Measurements from ENCODE around the gene GPR157. TPM values are rescaled to one million over a fixed set of nuclear protein-coding genes. Genes with fewer than 3 reads are reported as not detected.

The GPR157 gene
- total and polyA plus RNA-seq, 8 donors, result 15.2 to 36.5 (median 22.9) TPM

DNA sequence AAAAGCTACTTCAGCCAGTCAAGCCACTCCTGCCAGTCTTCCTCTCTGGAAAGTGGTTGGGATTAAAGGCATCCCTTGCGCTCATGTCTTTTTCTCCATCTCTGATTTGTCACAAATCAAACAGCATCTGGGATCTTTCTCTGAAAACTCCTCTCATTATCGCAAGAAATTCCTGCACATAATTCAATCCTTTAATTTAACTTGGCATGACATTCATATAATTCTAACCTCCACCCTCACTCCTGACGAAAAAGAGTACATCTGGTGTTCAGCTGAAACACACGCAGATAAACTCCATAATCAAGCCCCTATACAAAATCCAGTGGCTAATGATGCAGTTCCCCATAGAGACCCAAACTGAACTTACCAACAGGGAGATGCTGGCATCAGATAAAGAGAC is 40.1 kb downstream of the GPR157 start:
- Histone ChIP-seq H3K36me3 (no peaks in the 10 kb centered on the region), H3K9me3 (no peaks in the 10 kb centered on the region), H3K4me3 (no peak overlapping the region), H3K27ac (no peak overlapping the region), H3K4me1 (peaks cover 8 to 53% of the 10 kb centered on the region in 2 donors), H3K27me3 (no peaks in the 10 kb centered on the region)
- intact Hi-C loops (cut with DNase I), result no loop called here
- TF ChIP-seq, protein P1, sequence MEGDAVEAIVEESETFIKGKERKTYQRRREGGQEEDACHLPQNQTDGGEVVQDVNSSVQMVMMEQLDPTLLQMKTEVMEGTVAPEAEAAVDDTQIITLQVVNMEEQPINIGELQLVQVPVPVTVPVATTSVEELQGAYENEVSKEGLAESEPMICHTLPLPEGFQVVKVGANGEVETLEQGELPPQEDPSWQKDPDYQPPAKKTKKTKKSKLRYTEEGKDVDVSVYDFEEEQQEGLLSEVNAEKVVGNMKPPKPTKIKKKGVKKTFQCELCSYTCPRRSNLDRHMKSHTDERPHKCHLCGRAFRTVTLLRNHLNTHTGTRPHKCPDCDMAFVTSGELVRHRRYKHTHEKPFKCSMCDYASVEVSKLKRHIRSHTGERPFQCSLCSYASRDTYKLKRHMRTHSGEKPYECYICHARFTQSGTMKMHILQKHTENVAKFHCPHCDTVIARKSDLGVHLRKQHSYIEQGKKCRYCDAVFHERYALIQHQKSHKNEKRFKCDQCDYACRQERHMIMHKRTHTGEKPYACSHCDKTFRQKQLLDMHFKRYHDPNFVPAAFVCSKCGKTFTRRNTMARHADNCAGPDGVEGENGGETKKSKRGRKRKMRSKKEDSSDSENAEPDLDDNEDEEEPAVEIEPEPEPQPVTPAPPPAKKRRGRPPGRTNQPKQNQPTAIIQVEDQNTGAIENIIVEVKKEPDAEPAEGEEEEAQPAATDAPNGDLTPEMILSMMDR (IDR thresholded peaks at IDR 0.05), result no peak
- DNase-seq (peak in 2 of 4 donors; percentile 58 to 61), ATAC-seq (no peak)

DNA sequence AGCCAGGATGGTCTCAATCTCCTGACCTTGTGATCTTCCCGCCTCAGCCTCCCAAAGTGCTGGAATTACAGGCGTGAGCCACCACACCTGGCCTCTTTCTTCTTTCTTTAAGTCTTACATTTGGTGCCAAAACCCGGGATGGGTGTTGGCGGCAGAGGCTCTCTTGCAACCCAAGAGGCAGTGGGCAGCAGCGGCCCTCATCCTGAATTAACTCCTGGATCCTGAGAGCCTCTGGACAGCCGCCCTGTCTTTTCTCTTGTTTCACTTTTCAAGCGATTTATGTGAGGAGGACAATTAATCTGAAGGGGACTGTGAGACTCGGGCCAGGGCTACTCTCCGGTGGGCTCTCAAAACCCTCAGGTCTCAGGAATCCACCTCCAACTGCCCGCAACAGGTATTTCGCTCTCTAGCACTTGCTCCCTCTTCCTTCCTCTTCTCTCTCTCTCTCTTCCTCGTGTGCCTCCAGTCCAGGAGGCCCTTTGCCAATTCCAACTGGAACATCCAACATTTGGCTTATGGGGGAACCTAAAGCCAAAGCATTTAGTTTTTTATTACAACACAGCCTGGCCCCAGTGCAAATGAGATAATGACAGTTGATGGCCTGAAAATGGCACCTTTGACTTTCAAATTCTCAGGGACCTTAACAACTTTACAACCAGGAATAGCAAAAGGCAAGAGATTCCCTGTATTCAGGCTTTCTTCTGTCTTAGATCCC is 41.3 kb downstream of the GPR157 start:
- H3K4me3 ChIP-seq, result no peak overlapping the region
- no peaks in the 10 kb centered on the region for H3K9me3 ChIP-seq
- peak in 1 of 4 donors; percentile 46 for DNase-seq
- TF ChIP-seq, protein P1 (IDR thresholded peaks at IDR 0.05), result no peak
- intact Hi-C loops (cut with DNase I), result no loop called here
- no peak for ATAC-seq
- peaks cover 8 to 51% of the 10 kb centered on the region in 2 donors for H3K4me1 ChIP-seq
- no peaks in the 10 kb centered on the region for H3K27me3 ChIP-seq
- peak overlapping the region in 1 of 2 donors; percentile 19 for H3K27ac ChIP-seq
- no peaks in the 10 kb centered on the region for H3K36me3 ChIP-seq

DNA sequence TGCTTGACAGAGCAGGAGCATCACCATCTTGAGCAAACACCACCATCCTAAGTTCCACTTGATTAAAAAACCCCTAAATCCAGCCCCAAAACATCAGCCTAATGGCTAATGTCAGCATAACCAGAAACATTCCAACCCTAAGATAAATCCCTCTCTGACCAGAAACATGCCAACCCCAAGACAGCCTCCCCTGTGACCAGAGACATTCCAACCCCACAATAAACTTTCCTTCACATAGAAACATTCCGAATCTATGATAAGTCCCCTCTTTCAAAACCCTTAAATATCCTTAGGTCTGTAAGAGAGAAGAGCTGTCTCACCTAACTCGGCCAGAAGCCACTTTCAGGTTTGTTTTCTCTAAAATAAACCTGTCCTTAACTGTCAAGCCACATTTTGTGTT is 42.1 kb downstream of the GPR157 start:
- no peak for DNase-seq
- Histone ChIP-seq H3K4me3 (no peak overlapping the region), H3K27me3 (no peaks in the 10 kb centered on the region), H3K4me1 (peaks cover 8 to 58% of the 10 kb centered on the region in 2 donors), H3K36me3 (no peaks in the 10 kb centered on the region), H3K9me3 (no peaks in the 10 kb centered on the region), H3K27ac (peak overlapping the region in 1 of 2 donors; percentile 21)
- ATAC-seq, result no peak
- TF ChIP-seq, protein P1 (IDR thresholded peaks at IDR 0.05), result no peak
- intact Hi-C loops (cut with DNase I), result no loop called here

DNA sequence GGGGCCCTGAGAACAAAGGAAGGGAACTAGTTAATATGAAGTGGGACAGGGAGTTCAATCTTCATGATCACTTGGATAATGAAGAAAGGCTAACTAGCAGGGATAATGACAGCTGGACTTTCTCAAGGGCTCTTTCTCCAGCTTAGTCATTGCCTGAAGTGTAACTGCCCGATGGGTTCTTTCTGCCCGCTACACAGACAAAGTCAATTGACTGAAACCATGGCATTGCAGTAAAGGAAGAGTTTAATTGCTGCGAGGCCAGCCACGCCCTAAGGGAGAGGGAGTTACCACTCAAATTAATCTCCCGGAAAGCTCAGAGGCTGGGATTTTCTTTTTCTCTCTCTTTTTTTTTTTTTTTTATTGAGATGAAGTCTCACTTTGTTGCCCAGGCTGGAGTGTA is 42.9 kb downstream of the GPR157 start:
- ATAC-seq (peak; percentile 68), DNase-seq (peak in 2 of 4 donors; percentile 42 to 62)
- Histone ChIP-seq H3K9me3 (no peaks in the 10 kb centered on the region), H3K27ac (peak overlapping the region in 1 of 2 donors; percentile 57), H3K27me3 (no peaks in the 10 kb centered on the region), H3K4me1 (peaks cover 8 to 61% of the 10 kb centered on the region in 2 donors), H3K4me3 (no peak overlapping the region), H3K36me3 (no peaks in the 10 kb centered on the region)
- TF ChIP-seq, protein P1 (IDR thresholded peaks at IDR 0.05), result no peak
- intact Hi-C loops (cut with DNase I), result no loop called here

DNA sequence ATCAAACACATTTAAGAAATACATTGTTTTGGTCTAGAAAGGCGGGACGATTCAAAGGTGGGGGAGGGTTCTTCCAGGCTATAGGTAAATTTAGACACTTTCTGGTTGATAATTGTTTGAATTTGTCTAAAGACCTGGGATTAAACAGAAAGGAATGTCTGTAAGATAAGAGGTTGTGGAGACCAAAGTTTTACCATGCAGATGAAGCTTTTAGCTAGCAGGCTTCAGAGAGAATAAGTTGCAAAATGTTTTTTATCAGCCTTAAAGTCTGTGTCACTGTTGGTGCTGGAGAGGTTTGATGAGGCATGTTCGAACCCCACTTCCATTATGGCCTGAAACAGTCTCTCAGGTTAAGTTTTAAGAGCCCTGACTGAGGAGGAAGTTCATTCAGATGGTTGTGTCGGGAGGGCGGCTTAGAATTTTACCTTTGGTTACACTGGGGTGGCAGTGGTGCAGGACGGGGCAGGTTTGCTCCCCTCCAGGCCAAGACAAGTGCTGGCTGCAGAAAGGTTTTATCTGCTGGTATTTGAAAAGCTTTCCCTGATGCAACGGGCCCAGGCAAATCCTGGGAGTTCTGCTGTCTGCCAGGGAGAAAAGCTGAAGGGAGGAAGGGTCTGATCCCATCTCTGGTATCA is 43.5 kb downstream of the GPR157 start:
- Histone ChIP-seq H3K9me3 (no peaks in the 10 kb centered on the region), H3K27me3 (no peaks in the 10 kb centered on the region), H3K4me1 (peaks cover 8 to 61% of the 10 kb centered on the region in 2 donors), H3K4me3 (no peak overlapping the region), H3K36me3 (no peaks in the 10 kb centered on the region), H3K27ac (peak overlapping the region in 1 of 2 donors; percentile 57)
- ATAC-seq, result no peak
- TF ChIP-seq, protein P1 (IDR thresholded peaks at IDR 0.05), result no peak
- DNase-seq, result no peak
- intact Hi-C loops (cut with DNase I), result no loop called here

All from left lung (tissue), 10 donors.